AG04449 (cell line): ENCODE data around the gene RPUSD3.
"Not testable (repeated sequence)": the region's sequence is repeated elsewhere in the genome, so short reads cannot be mapped to it uniquely, and the experiment has no call there.

Experiments
- CTCF ChIA-PET: fragments of 350-600 bp; formaldehyde crosslinking; extraction: SDS; loops from one replicate; lab custom pipeline; 2021; ENCODE audit warnings: antibody characterized with exemption; lab: Yijun Ruan, JAX
- POLR2A ChIA-PET: fragments of 400-600, 350-600 bp; formaldehyde crosslinking; extraction: SDS; loops from one replicate; lab custom pipeline; 2020; ENCODE audit warnings: antibody characterized with exemption, inconsistent platforms; lab: Yijun Ruan, JAX
- DNase-seq: peaks from one replicate; pipeline ENCODE4 v3.0.0-alpha.2; 2010; ENCODE audit warnings: low read depth, low spot score
- H3K4me3 ChIP-seq: 2 replicates; pipeline ENCODE4 v1.5.1; 2011; ENCODE audit warnings: low read depth, mild to moderate bottlenecking, control low read depth, low read length
- CTCF ChIP-seq: IDR thresholded peaks from one replicate; pipeline ENCODE4 v1.5.1; 2011; ENCODE audit warnings: mild to moderate bottlenecking, moderate library complexity, low read length, control low read depth, inconsistent platforms; ENCODE audit not compliant: insufficient read depth; ENCODE audit errors: missing control alignments

The RPUSD3 gene

GRCh38 chr3:9862391-9863057, 18.7 kb upstream of the RPUSD3 start:
- CTCF ChIA-PET, result no interaction called here
- POLR2A ChIA-PET, result no interaction called here
- no peak for DNase-seq
- H3K4me3 ChIP-seq, result no peak overlapping the region
- TF ChIP-seq CTCF, result peak; percentile 52

GRCh38 chr3:9861626-9862130, 17.9 kb upstream of the RPUSD3 start:
- no peak for DNase-seq
- POLR2A ChIA-PET, result no interaction called here
- CTCF ChIA-PET, result no interaction called here
- H3K4me3 ChIP-seq, result no peak overlapping the region
- TF ChIP-seq CTCF, result no peak

GRCh38 chr3:9861201-9861600, 17.4 kb upstream of the RPUSD3 start:
- ChIA-PET POLR2A (no interaction called here), CTCF (interaction anchor here (0.9 to 1.0 kb wide), 2 partner anchors 9 to 33 kb away, joined by 3 read pairs; no protein-coding TSS in a partner anchor)
- no peak overlapping the region for H3K4me3 ChIP-seq
- TF ChIP-seq CTCF, result no peak
- no peak for DNase-seq

- no peak for TF ChIP-seq CTCF
- ChIA-PET POLR2A (no interaction called here), CTCF (interaction anchor here (3.2 kb wide), 1 partner anchor 13 kb away, joined by 10 read pairs; no protein-coding TSS in a partner anchor)
- DNase-seq, result no peak
- no peak overlapping the region for H3K4me3 ChIP-seq
Observed at GRCh38 chr3:9859530-9860025, 15.8 kb upstream of the RPUSD3 start.

GRCh38 chr3:9855594-9855993, 11.8 kb upstream of the RPUSD3 start:
- no peak overlapping the region for H3K4me3 ChIP-seq
- ChIA-PET CTCF (interaction anchor here (1.1 to 1.3 kb wide), 2 partner anchors 78 to 91 kb away, joined by 3 to 8 read pairs; partner anchors contain the start of gene CRELD1), POLR2A (no interaction called here)
- no peak for DNase-seq
- TF ChIP-seq CTCF, result no peak

DNA sequence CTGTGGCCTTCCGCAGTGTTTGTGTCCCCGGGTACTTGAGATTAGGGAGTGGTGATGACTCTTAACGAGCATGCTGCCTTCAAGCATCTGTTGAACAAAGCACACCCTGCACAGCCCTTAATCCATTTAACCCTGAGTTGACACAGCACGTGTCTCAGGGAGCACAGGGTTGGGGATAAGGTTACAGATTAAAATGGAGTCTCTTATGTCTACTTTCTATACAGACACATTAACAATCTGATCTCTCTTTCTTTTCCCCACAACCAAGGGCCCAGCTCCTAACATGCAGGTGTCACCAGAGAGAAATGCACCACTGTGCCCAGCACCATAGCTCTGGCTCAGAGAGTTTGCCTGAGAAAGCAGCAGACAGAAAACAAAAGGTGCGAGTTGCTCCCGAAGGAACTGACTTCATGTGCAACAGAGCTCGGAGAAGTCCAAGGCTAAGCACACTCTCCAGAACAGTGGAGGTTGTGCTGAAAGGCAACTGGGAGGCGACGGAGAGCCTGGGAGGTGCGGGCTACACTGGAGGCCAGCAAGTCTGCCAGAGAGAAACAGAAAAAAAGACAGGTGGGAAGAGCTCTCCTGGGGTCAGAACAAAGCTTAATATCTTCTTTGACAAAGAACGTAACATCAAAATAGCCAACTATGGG, 10.6 kb upstream of the RPUSD3 start:
- POLR2A ChIA-PET, H3K4me3 ChIP-seq, DNase-seq: not testable (repeated sequence)
- CTCF ChIA-PET, result interaction anchor here (1.0 to 1.3 kb wide), 3 partner anchors 59 to 92 kb away, joined by 3 to 8 read pairs (median 3); partner anchors contain the start of gene CRELD1
